Right lobe of liver (tissue), 4 donors: ENCODE data around the gene RDX.

Experiments used
- POLR2A ChIP-seq: fragments of 450-650 bp; IDR thresholded peaks from one replicate; pipeline ENCODE4 v1.6.1; 2017; ENCODE audit warnings: antibody characterized with exemption, mild to moderate bottlenecking
- TF ChIP-seq, protein P1 (sequence below), 4 donors: fragments of 200-600 bp in 3 of 4; fragments of 450-650 bp in 1 of 4; IDR thresholded peaks; one replicate each; pipeline versions ENCODE4 v1.5.1 to v1.8.0; 2016 to 2022; ENCODE audit warnings: antibody characterized with exemption in 4 of 4, mild to moderate bottlenecking in 2 of 4
- donor health status: DM: no; HTN: no; CAD: no.
- donor health status: DM: no; HTN: no; CAD: no.
- donor health status: DM: no; HTN: yes; CAD: no.

DNA sequence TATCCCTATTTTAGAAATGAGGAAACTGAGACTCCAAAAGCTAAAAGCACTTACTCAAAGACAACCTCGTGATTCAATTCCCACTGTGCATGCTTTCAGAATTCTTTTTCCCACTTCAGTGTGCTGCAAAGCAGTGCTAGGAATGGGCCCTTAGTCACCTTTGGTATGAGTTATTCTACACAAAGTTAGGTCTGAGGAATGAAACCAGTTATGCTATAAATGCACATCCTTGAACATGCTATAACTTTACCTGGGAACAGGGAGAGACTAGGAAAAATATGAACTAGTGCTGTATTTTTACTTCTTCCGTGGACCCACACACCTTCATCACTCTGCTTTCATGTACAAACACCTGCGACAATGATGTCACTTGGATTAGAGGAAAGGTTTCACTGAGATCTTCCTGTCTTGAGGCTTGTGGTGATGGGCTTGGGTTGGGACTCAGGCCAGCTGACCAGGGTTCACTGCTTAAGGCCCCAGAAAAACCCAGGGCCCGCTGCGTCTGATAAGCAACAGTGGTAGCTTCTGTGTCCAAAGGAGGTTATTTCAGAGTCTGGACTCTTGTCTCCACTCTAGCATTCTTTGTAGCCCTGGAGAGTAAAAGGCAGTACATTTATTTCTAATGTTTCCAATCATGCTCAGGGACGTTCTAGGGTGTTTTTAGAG lies 121.6 kb downstream of the RDX start:
- TF ChIP-seq, protein P1, sequence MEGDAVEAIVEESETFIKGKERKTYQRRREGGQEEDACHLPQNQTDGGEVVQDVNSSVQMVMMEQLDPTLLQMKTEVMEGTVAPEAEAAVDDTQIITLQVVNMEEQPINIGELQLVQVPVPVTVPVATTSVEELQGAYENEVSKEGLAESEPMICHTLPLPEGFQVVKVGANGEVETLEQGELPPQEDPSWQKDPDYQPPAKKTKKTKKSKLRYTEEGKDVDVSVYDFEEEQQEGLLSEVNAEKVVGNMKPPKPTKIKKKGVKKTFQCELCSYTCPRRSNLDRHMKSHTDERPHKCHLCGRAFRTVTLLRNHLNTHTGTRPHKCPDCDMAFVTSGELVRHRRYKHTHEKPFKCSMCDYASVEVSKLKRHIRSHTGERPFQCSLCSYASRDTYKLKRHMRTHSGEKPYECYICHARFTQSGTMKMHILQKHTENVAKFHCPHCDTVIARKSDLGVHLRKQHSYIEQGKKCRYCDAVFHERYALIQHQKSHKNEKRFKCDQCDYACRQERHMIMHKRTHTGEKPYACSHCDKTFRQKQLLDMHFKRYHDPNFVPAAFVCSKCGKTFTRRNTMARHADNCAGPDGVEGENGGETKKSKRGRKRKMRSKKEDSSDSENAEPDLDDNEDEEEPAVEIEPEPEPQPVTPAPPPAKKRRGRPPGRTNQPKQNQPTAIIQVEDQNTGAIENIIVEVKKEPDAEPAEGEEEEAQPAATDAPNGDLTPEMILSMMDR (IDR thresholded peaks at IDR 0.05) = no peak
- no peak for TF ChIP-seq POLR2A
